ENCODE results near the gene LIMCH1. TPM values are rescaled to one million over a fixed set of nuclear protein-coding genes. Genes with fewer than 3 reads are reported as not detected.

LIMCH1 gene
- total RNA-seq, 1 experiment from 2014 or later, result 10.4 TPM

- intact Hi-C loops (cut with micrococcal nuclease), result no loop called here
- Histone ChIP-seq H3K9me2 (ENCODE audit: insufficient read depth) (no peaks in the 10 kb centered on the region), H3K4me3 (replicated peaks in 1 of 2; ENCODE audit: low read depth in 1 of 2, low read length in 2 of 2) (no peak overlapping the region), H2AFZ (ENCODE audit: low read depth, low read length, poor library complexity, severe bottlenecking) (no peak overlapping the region), H4K20me1 (ENCODE audit: insufficient read depth) (no peaks in the 10 kb centered on the region), H3K27me3 (ENCODE audit: insufficient read depth, low read length) (no peaks in the 10 kb centered on the region), H3K9ac (ENCODE audit: low read length) (no peak overlapping the region), H3K9me3 (ENCODE audit: control insufficient read depth in 1 of 2, insufficient read depth in 1 of 2, low read depth in 1 of 2, low read length in 2 of 2) (no peaks in the 10 kb centered on the region), H3K79me2 (ENCODE audit: insufficient read depth, low read length) (no peaks in the 10 kb centered on the region), H3K4me1 (ENCODE audit: control insufficient read depth in 1 of 2, insufficient read depth in 2 of 2, low read length in 2 of 2) (peaks cover 0 to 6% of the 10 kb centered on the region in 2 experiments; a peak in 1 of 4 replicates), H3K36me3 (ENCODE audit: control insufficient read depth in 1 of 2, insufficient read depth in 2 of 2, low read length in 2 of 2) (no peaks in the 10 kb centered on the region), H3K4me2 (ENCODE audit: low read length) (no peak overlapping the region), H3K27ac (ENCODE audit: low read depth, low read length) (no peak overlapping the region)
- BruUV-seq (replicated peaks), result no TSS peak
- ChIA-PET RAD21 (ENCODE audit: low non-redundant PET in 1 of 2, low total read pairs in 2 of 2, uncharacterized antibody in 2 of 2, unreplicated experiment in 2 of 2) (no interaction called here), POLR2A (no interaction called here), CTCF (no interaction called here)
- no peak for ATAC-seq
- TF ChIP-seq POLR2AphosphoS5 (IDR thresholded peaks at IDR 0.05; ENCODE audit: low read depth, low read length) (no peak), SRF (IDR thresholded peaks at IDR 0.05; ENCODE audit: low read depth) (no peak), CEBPB (IDR thresholded peaks at IDR 0.05; ENCODE audit: low read depth) (no peak), ELF1 (IDR thresholded peaks at IDR 0.05; ENCODE audit: borderline replicate concordance, low read depth) (no peak), MAX (IDR thresholded peaks at IDR 0.05) (no peak), POLR2A (IDR thresholded peaks at IDR 0.05; ENCODE audit: borderline replicate concordance, extremely low read depth, insufficient read depth, insufficient read length) (no peak), TCF7L2 (IDR thresholded peaks at IDR 0.05; ENCODE audit: borderline replicate concordance, extremely low read depth, insufficient read depth, insufficient read length) (no peak), EGR1 (IDR thresholded peaks at IDR 0.05; ENCODE audit: low read depth) (no peak), ZNF274 (IDR thresholded peaks at IDR 0.05; ENCODE audit: low read depth, low read length) (no peak), SP1 (IDR thresholded peaks at IDR 0.05; ENCODE audit: low read depth) (no peak), SIN3A (IDR thresholded peaks at IDR 0.05; ENCODE audit: low read depth) (no peak), ZFX (IDR thresholded peaks at IDR 0.05) (no peak), JUND (IDR thresholded peaks at IDR 0.05) (no peak), EZH2 (IDR thresholded peaks at IDR 0.05) (no peak), ATF3 (IDR thresholded peaks at IDR 0.05) (no peak)
- DNase-seq (ENCODE audit: low read depth, low spot score), result no peak
Observed at GRCh38 chr4:41512596-41512995, 25.4 kb upstream of the LIMCH1 start.
